Tongue (tissue), 2 donors: Measurements from ENCODE around the gene C14orf180. TPM values are rescaled to one million over a fixed set of nuclear protein-coding genes. Genes with fewer than 3 reads are reported as not detected.
"Not testable (repeated sequence)": the region's sequence is repeated elsewhere in the genome, so short reads cannot be mapped to it uniquely, and the experiment has no call there.

ENCODE experiments used
- DNase-seq: peaks from one replicate; pipeline ENCODE4 v3.0.0-alpha.2; 2015
- total RNA-seq: library from RNA; depleted of rRNA; stranded (reverse); fragments of >200 nt; gene quantifications from one replicate; pipeline ENCODE4 v1.2.3, GENCODE V29; 2014

Gene C14orf180
- total RNA-seq, 1 donor from 2014 or later: 3.3 TPM

DNA sequence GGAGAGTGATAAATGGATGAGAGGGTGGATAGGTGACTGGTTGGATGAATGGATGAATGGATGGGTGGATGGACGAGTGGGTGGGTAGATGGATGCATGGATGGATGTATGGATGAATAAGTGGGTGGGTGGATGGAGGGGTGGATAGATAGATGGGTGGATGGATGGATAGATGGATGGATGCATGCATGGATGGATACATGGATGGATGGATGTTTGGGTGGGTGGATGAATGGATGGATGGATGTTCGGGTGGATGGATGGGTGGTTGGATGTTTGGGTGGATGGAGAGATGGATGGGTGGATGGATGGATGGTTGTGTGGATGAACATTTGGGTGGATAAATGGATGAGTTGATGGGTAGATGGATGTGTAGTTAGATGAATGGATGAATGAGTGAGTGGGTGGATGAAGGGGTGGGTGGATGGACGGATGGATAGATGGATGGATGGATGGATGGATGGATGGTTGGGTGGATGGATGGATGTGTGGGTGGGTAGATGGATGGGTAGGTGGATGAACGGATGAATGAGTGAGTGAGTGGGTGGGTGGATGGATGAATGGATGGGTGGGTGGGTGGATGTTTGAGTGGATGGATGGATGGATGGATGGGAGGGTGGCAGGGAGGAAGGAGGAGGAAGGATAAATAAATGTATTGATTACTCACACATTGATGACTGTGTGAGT is 34.7 kb downstream of the C14orf180 start:
- DNase-seq: no peak

- DNase-seq: no peak
Measured at GRCh38 chr14:104624939-104625338, 45.4 kb downstream of the C14orf180 start.

- no peak for DNase-seq
Measured at GRCh38 chr14:104632781-104633180, 53.2 kb downstream of the C14orf180 start.

GRCh38 chr14:104633276-104634137 is 53.9 kb downstream of the C14orf180 start:
- no peak for DNase-seq

- DNase-seq: no peak
Measured at GRCh38 chr14:104634138-104634760, 54.7 kb downstream of the C14orf180 start.

- DNase-seq: no peak
Measured at GRCh38 chr14:104634886-104635570, 55.5 kb downstream of the C14orf180 start.

GRCh38 chr14:104635717-104636116 is 56.2 kb downstream of the C14orf180 start:
- DNase-seq: no peak

- DNase-seq: no peak
Measured at GRCh38 chr14:104636131-104636530, 56.6 kb downstream of the C14orf180 start.

GRCh38 chr14:104636846-104637545 is 57.4 kb downstream of the C14orf180 start:
- not testable (repeated sequence) for DNase-seq

- no peak for DNase-seq
Measured at GRCh38 chr14:104637546-104638003, 58.0 kb downstream of the C14orf180 start.

GRCh38 chr14:104638190-104638589 is 58.6 kb downstream of the C14orf180 start:
- no peak for DNase-seq

DNA sequence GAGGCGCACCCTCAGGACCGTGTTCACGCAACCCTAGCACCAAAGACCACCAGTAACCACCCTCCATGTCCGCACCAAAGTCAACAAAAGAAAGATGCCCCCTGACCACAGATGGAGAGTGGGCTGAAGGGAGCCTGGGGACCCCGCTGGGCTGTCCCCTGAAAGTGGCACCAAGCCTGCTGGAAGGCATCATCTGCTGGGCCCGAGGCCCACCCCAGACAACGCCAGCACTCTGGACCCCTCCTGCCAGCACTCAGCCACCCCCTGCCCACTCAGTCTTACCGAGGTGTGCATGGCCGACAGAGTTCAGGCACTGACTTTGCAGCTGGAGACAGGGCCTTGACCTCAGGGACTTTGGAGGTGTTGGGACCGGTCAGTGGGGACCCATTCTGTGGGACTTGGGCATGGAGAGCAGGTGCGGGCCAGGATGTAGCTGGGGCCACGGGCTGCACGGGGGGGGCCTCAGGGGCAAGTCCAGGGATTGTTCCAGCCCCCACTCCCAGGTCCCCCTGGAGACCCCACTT is 59.4 kb downstream of the C14orf180 start:
- no peak for DNase-seq

- no peak for DNase-seq
Measured at GRCh38 chr14:104639471-104639870, 59.9 kb downstream of the C14orf180 start.

Other genes with a start within 250 kb of the C14orf180 start
- 0.72 TPM for gene TMEM179, start 25.0 kb downstream of the C14orf180 start, total RNA-seq
- gene INF2, start 109.9 kb downstream of the C14orf180 start, total RNA-seq: 39.3 TPM
- 98.8 TPM for gene ADSS1, start 144.5 kb downstream of the C14orf180 start, total RNA-seq
- 223 TPM for gene SIVA1, start 173.4 kb downstream of the C14orf180 start, total RNA-seq
- 198 TPM for gene AKT1, start 216.0 kb downstream of the C14orf180 start, total RNA-seq
- gene ZBTB42, start 221.3 kb downstream of the C14orf180 start, total RNA-seq: 11.3 TPM